ENCODE data around the gene GNAQ. TPM values are rescaled to one million over a fixed set of nuclear protein-coding genes. Genes with fewer than 3 reads are reported as not detected.

Gene GNAQ
- total RNA-seq, 1 experiment from 2014 or later, result 28.7 TPM

GRCh38 chr9:78011049-78011448 lies 20.6 kb downstream of the GNAQ start:
- TF ChIP-seq YY1 (IDR thresholded peaks at IDR 0.05; ENCODE audit: extremely low read depth, insufficient replicate concordance, low read depth, low read length) (no peak), CEBPB (IDR thresholded peaks at IDR 0.05; ENCODE audit: low read depth) (no peak), EZH2 (IDR thresholded peaks at IDR 0.05) (no peak)
- POLR2A ChIA-PET, result no interaction called here
- ATAC-seq (no peak), DNase-seq (ENCODE audit: low read depth, low spot score) (no peak)
- H2AFZ ChIP-seq (ENCODE audit: low read depth, low read length, poor library complexity, severe bottlenecking), result no peak overlapping the region
- no peaks in the 10 kb centered on the region for H3K9me2 ChIP-seq (ENCODE audit: insufficient read depth)
- RAD21 ChIA-PET (ENCODE audit: low non-redundant PET in 1 of 2, low total read pairs in 2 of 2, uncharacterized antibody in 2 of 2, unreplicated experiment in 2 of 2), result interaction anchor here in 1 of 2 experiments (0.7 kb wide), 1 partner anchor 113 kb away, joined by 3 read pairs; no protein-coding TSS in a partner anchor
- no peak overlapping the region for H3K4me3 ChIP-seq (replicated peaks in 1 of 2; ENCODE audit: low read depth in 1 of 2, low read length in 2 of 2)
- H3K27me3 ChIP-seq (ENCODE audit: insufficient read depth, low read length), result no peaks in the 10 kb centered on the region
- CTCF ChIA-PET, result no interaction called here
- H4K20me1 ChIP-seq (ENCODE audit: insufficient read depth), result no peaks in the 10 kb centered on the region
- H3K9me3 ChIP-seq (ENCODE audit: control insufficient read depth in 1 of 2, insufficient read depth in 1 of 2, low read depth in 1 of 2, low read length in 2 of 2), result no peaks in the 10 kb centered on the region
- H3K27ac ChIP-seq (ENCODE audit: low read depth, low read length), result no peak overlapping the region
- no peak overlapping the region for H3K4me2 ChIP-seq (ENCODE audit: low read length)
- BruUV-seq (replicated peaks), result no TSS peak
- H3K9ac ChIP-seq (ENCODE audit: low read length), result no peak overlapping the region
- no peaks in the 10 kb centered on the region for H3K4me1 ChIP-seq (ENCODE audit: control insufficient read depth in 1 of 2, insufficient read depth in 2 of 2, low read length in 2 of 2)
- peaks cover 19% of the 10 kb centered on the region for H3K79me2 ChIP-seq (ENCODE audit: insufficient read depth, low read length)
- H3K36me3 ChIP-seq (ENCODE audit: control insufficient read depth in 1 of 2, insufficient read depth in 2 of 2, low read length in 2 of 2), result no peaks in the 10 kb centered on the region
- intact Hi-C loops (cut with micrococcal nuclease), result no loop called here

GRCh38 chr9:78010445-78010844 lies 21.2 kb downstream of the GNAQ start:
- H3K9me2 ChIP-seq (ENCODE audit: insufficient read depth), result no peaks in the 10 kb centered on the region
- intact Hi-C loops (cut with micrococcal nuclease), result no loop called here
- no peak overlapping the region for H3K4me2 ChIP-seq (ENCODE audit: low read length)
- H3K27me3 ChIP-seq (ENCODE audit: insufficient read depth, low read length), result no peaks in the 10 kb centered on the region
- no peaks in the 10 kb centered on the region for H4K20me1 ChIP-seq (ENCODE audit: insufficient read depth)
- POLR2A ChIA-PET, result no interaction called here
- CTCF ChIA-PET, result no interaction called here
- H3K27ac ChIP-seq (ENCODE audit: low read depth, low read length), result no peak overlapping the region
- no peak overlapping the region for H2AFZ ChIP-seq (ENCODE audit: low read depth, low read length, poor library complexity, severe bottlenecking)
- RAD21 ChIA-PET (ENCODE audit: low non-redundant PET in 1 of 2, low total read pairs in 2 of 2, uncharacterized antibody in 2 of 2, unreplicated experiment in 2 of 2), result no interaction called here
- H3K4me3 ChIP-seq (replicated peaks in 1 of 2; ENCODE audit: low read depth in 1 of 2, low read length in 2 of 2), result no peak overlapping the region
- H3K36me3 ChIP-seq (ENCODE audit: control insufficient read depth in 1 of 2, insufficient read depth in 2 of 2, low read length in 2 of 2), result no peaks in the 10 kb centered on the region
- peaks cover 17% of the 10 kb centered on the region for H3K79me2 ChIP-seq (ENCODE audit: insufficient read depth, low read length)
- no peak overlapping the region for H3K9ac ChIP-seq (ENCODE audit: low read length)
- BruUV-seq (replicated peaks), result no TSS peak
- H3K9me3 ChIP-seq (ENCODE audit: control insufficient read depth in 1 of 2, insufficient read depth in 1 of 2, low read depth in 1 of 2, low read length in 2 of 2), result no peaks in the 10 kb centered on the region
- H3K4me1 ChIP-seq (ENCODE audit: control insufficient read depth in 1 of 2, insufficient read depth in 2 of 2, low read length in 2 of 2), result no peaks in the 10 kb centered on the region
- no peak for DNase-seq (ENCODE audit: low read depth, low spot score)
- ATAC-seq, result no peak
- no peak for TF ChIP-seq SP1 (IDR thresholded peaks at IDR 0.05; ENCODE audit: low read depth)
- no peak for TF ChIP-seq REST (IDR thresholded peaks at IDR 0.05; ENCODE audit: low read depth)
- no peak for TF ChIP-seq SRF (IDR thresholded peaks at IDR 0.05; ENCODE audit: low read depth)
- no peak for TF ChIP-seq POLR2AphosphoS5 (IDR thresholded peaks at IDR 0.05; ENCODE audit: low read depth, low read length)
- TF ChIP-seq EZH2phosphoT487 (IDR thresholded peaks at IDR 0.05; ENCODE audit: borderline replicate concordance), result no peak
- no peak for TF ChIP-seq CTCF (IDR thresholded peaks at IDR 0.05 in 2 of 3, conservative IDR thresholded peaks at IDR 0.05 in 1 of 3; ENCODE audit: borderline replicate concordance in 1 of 3, insufficient read depth in 1 of 3, low read depth in 2 of 3, low read length in 2 of 3)
- no peak for TF ChIP-seq FOSL1 (IDR thresholded peaks at IDR 0.05; ENCODE audit: low read depth)
- no peak for TF ChIP-seq YY1 (IDR thresholded peaks at IDR 0.05; ENCODE audit: extremely low read depth, insufficient replicate concordance, low read depth, low read length)
- TF ChIP-seq JUND (IDR thresholded peaks at IDR 0.05), result no peak
- TF ChIP-seq RAD21 (IDR thresholded peaks at IDR 0.05; ENCODE audit: low read depth), result no peak
- no peak for TF ChIP-seq ZFX (IDR thresholded peaks at IDR 0.05)
- TF ChIP-seq TCF7L2 (IDR thresholded peaks at IDR 0.05; ENCODE audit: borderline replicate concordance, extremely low read depth, insufficient read depth, insufficient read length), result no peak
- TF ChIP-seq CEBPB (IDR thresholded peaks at IDR 0.05; ENCODE audit: low read depth), result no peak
- TF ChIP-seq CBX3 (IDR thresholded peaks at IDR 0.05; ENCODE audit: low read depth), result no peak
- no peak for TF ChIP-seq EGR1 (IDR thresholded peaks at IDR 0.05; ENCODE audit: low read depth)
- no peak for TF ChIP-seq SIN3A (IDR thresholded peaks at IDR 0.05; ENCODE audit: low read depth)
- TF ChIP-seq EZH2 (IDR thresholded peaks at IDR 0.05), result no peak
- no peak for TF ChIP-seq ELF1 (IDR thresholded peaks at IDR 0.05; ENCODE audit: borderline replicate concordance, low read depth)
